ENCODE measurements around the gene PLEKHH3.

- TF ChIP-seq POLR2A (IDR thresholded peaks at IDR 0.05; ENCODE audit: low read depth, low read length) (no peak), POLR2AphosphoS5 (IDR thresholded peaks at IDR 0.05; ENCODE audit: low read depth, low read length) (no peak)
Measured at GRCh38 chr17:42698736-42699414, 22.1 kb upstream of the PLEKHH3 start.
